ENCODE measurements around the gene CAPN3.

DNA sequence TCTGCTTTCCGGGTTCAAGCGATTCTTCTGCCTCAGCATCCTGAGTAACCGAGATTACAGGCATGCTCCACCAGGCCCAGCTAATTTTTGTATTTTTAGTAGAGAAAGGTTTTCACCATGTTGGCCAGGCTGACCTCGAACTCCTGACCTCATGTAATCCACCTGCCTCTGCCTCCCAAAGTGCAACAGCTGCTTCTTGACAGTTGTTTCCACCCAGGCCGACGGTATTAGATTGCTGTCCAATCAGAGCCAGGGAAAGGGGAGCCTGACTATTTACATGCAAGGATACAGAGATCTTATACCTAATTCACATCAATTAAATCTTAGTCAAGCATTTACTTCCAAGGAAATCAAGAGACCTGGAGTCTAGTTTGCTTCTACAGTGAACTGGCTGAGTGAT is 4.0 kb upstream of the CAPN3 start:
- TF ChIP-seq, protein P1, sequence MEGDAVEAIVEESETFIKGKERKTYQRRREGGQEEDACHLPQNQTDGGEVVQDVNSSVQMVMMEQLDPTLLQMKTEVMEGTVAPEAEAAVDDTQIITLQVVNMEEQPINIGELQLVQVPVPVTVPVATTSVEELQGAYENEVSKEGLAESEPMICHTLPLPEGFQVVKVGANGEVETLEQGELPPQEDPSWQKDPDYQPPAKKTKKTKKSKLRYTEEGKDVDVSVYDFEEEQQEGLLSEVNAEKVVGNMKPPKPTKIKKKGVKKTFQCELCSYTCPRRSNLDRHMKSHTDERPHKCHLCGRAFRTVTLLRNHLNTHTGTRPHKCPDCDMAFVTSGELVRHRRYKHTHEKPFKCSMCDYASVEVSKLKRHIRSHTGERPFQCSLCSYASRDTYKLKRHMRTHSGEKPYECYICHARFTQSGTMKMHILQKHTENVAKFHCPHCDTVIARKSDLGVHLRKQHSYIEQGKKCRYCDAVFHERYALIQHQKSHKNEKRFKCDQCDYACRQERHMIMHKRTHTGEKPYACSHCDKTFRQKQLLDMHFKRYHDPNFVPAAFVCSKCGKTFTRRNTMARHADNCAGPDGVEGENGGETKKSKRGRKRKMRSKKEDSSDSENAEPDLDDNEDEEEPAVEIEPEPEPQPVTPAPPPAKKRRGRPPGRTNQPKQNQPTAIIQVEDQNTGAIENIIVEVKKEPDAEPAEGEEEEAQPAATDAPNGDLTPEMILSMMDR (conservative IDR thresholded peaks at IDR 0.05): no peak
- TF ChIP-seq ZFX (IDR thresholded peaks at IDR 0.05): no peak

All from C4-2B (cell line).